SHP77 treated with DMSO at 0.1 percent for 48 hours (cell line): ENCODE measurements around the gene MYH14.

ENCODE experiments used
- DNase-seq: peaks from one replicate; lab custom pipeline; 2025; lab: John Stamatoyannopoulos, UW

MYH14 gene

GRCh38 chr19:50261446-50261970, 58.1 kb downstream of the MYH14 start:
- no peak for DNase-seq

- DNase-seq, result no peak
Observed at GRCh38 chr19:50263176-50263575, 59.8 kb downstream of the MYH14 start.

- DNase-seq, result no peak
Observed at GRCh38 chr19:50264483-50265186, 61.2 kb downstream of the MYH14 start.

GRCh38 chr19:50266041-50266440, 62.6 kb downstream of the MYH14 start:
- no peak for DNase-seq

- no peak for DNase-seq
Observed at GRCh38 chr19:50266896-50267295, 63.5 kb downstream of the MYH14 start.

- no peak for DNase-seq
Observed at GRCh38 chr19:50268041-50268440, 64.6 kb downstream of the MYH14 start.

GRCh38 chr19:50268501-50268900, 65.1 kb downstream of the MYH14 start:
- no peak for DNase-seq

GRCh38 chr19:50269653-50270052, 66.2 kb downstream of the MYH14 start:
- DNase-seq, result no peak

- no peak for DNase-seq
Observed at GRCh38 chr19:50272263-50272897, 69.0 kb downstream of the MYH14 start.

GRCh38 chr19:50273821-50274220, 70.4 kb downstream of the MYH14 start:
- no peak for DNase-seq

- no peak for DNase-seq
Observed at GRCh38 chr19:50275577-50276368, 72.4 kb downstream of the MYH14 start.

- no peak for DNase-seq
Observed at GRCh38 chr19:50276370-50277063, 73.1 kb downstream of the MYH14 start.

GRCh38 chr19:50277966-50278580, 74.7 kb downstream of the MYH14 start:
- no peak for DNase-seq

GRCh38 chr19:50280074-50280473, 76.7 kb downstream of the MYH14 start:
- DNase-seq, result no peak

GRCh38 chr19:50280983-50281382, 77.6 kb downstream of the MYH14 start:
- DNase-seq, result no peak

GRCh38 chr19:50281491-50281890, 78.1 kb downstream of the MYH14 start:
- DNase-seq, result no peak

GRCh38 chr19:50285833-50286232, 82.4 kb downstream of the MYH14 start:
- no peak for DNase-seq

GRCh38 chr19:50286443-50286842, 83.0 kb downstream of the MYH14 start:
- DNase-seq, result no peak

GRCh38 chr19:50287331-50287730, 83.9 kb downstream of the MYH14 start:
- DNase-seq, result no peak

GRCh38 chr19:50288954-50289353, 85.5 kb downstream of the MYH14 start:
- DNase-seq, result no peak

GRCh38 chr19:50290011-50290410, 86.6 kb downstream of the MYH14 start:
- no peak for DNase-seq

GRCh38 chr19:50290775-50291174, 87.4 kb downstream of the MYH14 start:
- DNase-seq, result no peak
